ENCODE results near the gene PRR5L. TPM values are rescaled to one million over a fixed set of nuclear protein-coding genes. Genes with fewer than 3 reads are reported as not detected.

PRR5L gene
- total RNA-seq, 1 donor from 2014 or later, result 122 TPM

- H3K27ac Mint-ChIP-seq (ENCODE audit: unreplicated experiment), result peak overlapping the region; percentile 99
- peaks cover 71% of the 10 kb centered on the region for H3K36me3 Mint-ChIP-seq (ENCODE audit: low read depth, unreplicated experiment)
- no peak for DNase-seq (ENCODE audit: low spot score)
- H3K9me3 Mint-ChIP-seq (ENCODE audit: unreplicated experiment), result no peaks in the 10 kb centered on the region
- peaks cover 54% of the 10 kb centered on the region for H3K4me1 Mint-ChIP-seq (ENCODE audit: unreplicated experiment)
- peaks cover 8% of the 10 kb centered on the region for H3K27me3 Mint-ChIP-seq (ENCODE audit: unreplicated experiment)
- no peak for TF ChIP-seq CTCF (IDR thresholded peaks at IDR 0.05; ENCODE audit: unreplicated experiment)
- H3K4me3 Mint-ChIP-seq (ENCODE audit: unreplicated experiment), result peak overlapping the region; percentile 65
Measured at GRCh38 chr11:36411202-36411640, 115.1 kb downstream of the PRR5L start.

GRCh38 chr11:36412781-36413383, 116.8 kb downstream of the PRR5L start:
- no peak for TF ChIP-seq CTCF (IDR thresholded peaks at IDR 0.05; ENCODE audit: unreplicated experiment)
- no peak for DNase-seq (ENCODE audit: low spot score)
- peak overlapping the region; percentile 52 for H3K27ac Mint-ChIP-seq (ENCODE audit: unreplicated experiment)
- H3K36me3 Mint-ChIP-seq (ENCODE audit: low read depth, unreplicated experiment), result peaks cover 71% of the 10 kb centered on the region
- H3K4me3 Mint-ChIP-seq (ENCODE audit: unreplicated experiment), result peak overlapping the region; percentile 31
- no peaks in the 10 kb centered on the region for H3K9me3 Mint-ChIP-seq (ENCODE audit: unreplicated experiment)
- H3K4me1 Mint-ChIP-seq (ENCODE audit: unreplicated experiment), result peaks cover 56% of the 10 kb centered on the region
- peaks cover 8% of the 10 kb centered on the region for H3K27me3 Mint-ChIP-seq (ENCODE audit: unreplicated experiment)

- no peak for DNase-seq (ENCODE audit: low spot score)
- Mint-ChIP-seq H3K36me3 (ENCODE audit: low read depth, unreplicated experiment) (peaks cover 71% of the 10 kb centered on the region), H3K27me3 (ENCODE audit: unreplicated experiment) (peaks cover 1% of the 10 kb centered on the region), H3K4me1 (ENCODE audit: unreplicated experiment) (peaks cover 22% of the 10 kb centered on the region), H3K4me3 (ENCODE audit: unreplicated experiment) (peak overlapping the region; percentile 40), H3K27ac (ENCODE audit: unreplicated experiment) (peak overlapping the region; percentile 3), H3K9me3 (ENCODE audit: unreplicated experiment) (no peaks in the 10 kb centered on the region)
- no peak for TF ChIP-seq CTCF (IDR thresholded peaks at IDR 0.05; ENCODE audit: unreplicated experiment)
Measured at GRCh38 chr11:36417154-36417553, 121.1 kb downstream of the PRR5L start.

- no peaks in the 10 kb centered on the region for H3K27me3 Mint-ChIP-seq (ENCODE audit: unreplicated experiment)
- H3K27ac Mint-ChIP-seq (ENCODE audit: unreplicated experiment), result no peak overlapping the region
- peaks cover 79% of the 10 kb centered on the region for H3K36me3 Mint-ChIP-seq (ENCODE audit: low read depth, unreplicated experiment)
- TF ChIP-seq CTCF (IDR thresholded peaks at IDR 0.05; ENCODE audit: unreplicated experiment), result no peak
- H3K4me3 Mint-ChIP-seq (ENCODE audit: unreplicated experiment), result no peak overlapping the region
- no peak for DNase-seq (ENCODE audit: low spot score)
- no peaks in the 10 kb centered on the region for H3K9me3 Mint-ChIP-seq (ENCODE audit: unreplicated experiment)
- peaks cover 21% of the 10 kb centered on the region for H3K4me1 Mint-ChIP-seq (ENCODE audit: unreplicated experiment)
Measured at GRCh38 chr11:36419791-36420424, 123.8 kb downstream of the PRR5L start.

GRCh38 chr11:36421546-36422155, 125.6 kb downstream of the PRR5L start:
- no peaks in the 10 kb centered on the region for H3K27me3 Mint-ChIP-seq (ENCODE audit: unreplicated experiment)
- peaks cover 85% of the 10 kb centered on the region for H3K36me3 Mint-ChIP-seq (ENCODE audit: low read depth, unreplicated experiment)
- no peak for TF ChIP-seq CTCF (IDR thresholded peaks at IDR 0.05; ENCODE audit: unreplicated experiment)
- no peaks in the 10 kb centered on the region for H3K9me3 Mint-ChIP-seq (ENCODE audit: unreplicated experiment)
- DNase-seq (ENCODE audit: low spot score), result no peak
- H3K4me3 Mint-ChIP-seq (ENCODE audit: unreplicated experiment), result peak overlapping the region; percentile 66
- H3K27ac Mint-ChIP-seq (ENCODE audit: unreplicated experiment), result no peak overlapping the region
- H3K4me1 Mint-ChIP-seq (ENCODE audit: unreplicated experiment), result peaks cover 20% of the 10 kb centered on the region
